Smooth muscle cell (in vitro differentiated cells): ENCODE data around the gene DAGLB. TPM values are rescaled to one million over a fixed set of nuclear protein-coding genes. Genes with fewer than 3 reads are reported as not detected.
A peak's percentile ranks its signal among the peaks of the same experiment; 100 is the strongest.

ENCODE experiments used
- DNase-seq: peaks from one replicate; lab custom pipeline; 2025; ENCODE audit not compliant: unreplicated experiment; lab: John Stamatoyannopoulos, UW
- H2AFZ ChIP-seq: fragments of 200-600 bp; sonication (generic); 2 replicates; pipeline ENCODE4 v1.6.0; 2016; ENCODE audit warnings: antibody characterized with exemption, low read depth, mild to moderate bottlenecking
- H3F3A ChIP-seq: fragments of 200-600 bp; sonication (generic); 2 replicates; pipeline ENCODE4 v1.6.0; 2017; ENCODE audit warnings: antibody characterized with exemption, low read depth
- H3K27ac ChIP-seq: fragments of 200-600 bp; sonication (generic); 2 replicates; pipeline ENCODE4 v1.5.1; 2016; ENCODE audit warnings: low read depth, mild to moderate bottlenecking
- H3K27me3 ChIP-seq: fragments of 200-600 bp; sonication (generic); 2 replicates; pipeline ENCODE4 v1.6.1; 2016; ENCODE audit warnings: low read depth, mild to moderate bottlenecking
- H3K36me3 ChIP-seq: fragments of 200-600 bp; sonication (generic); 2 replicates; pipeline ENCODE4 v1.5.1; 2016; ENCODE audit warnings: low read depth
- H3K4me1 ChIP-seq: fragments of 200-600 bp; sonication (generic); 2 replicates; pipeline ENCODE4 v1.5.1; 2016; ENCODE audit warnings: low read depth
- H3K4me2 ChIP-seq: fragments of 200-600 bp; sonication (generic); 2 replicates; pipeline ENCODE4 v1.6.0; 2016; ENCODE audit warnings: mild to moderate bottlenecking
- H3K4me3 ChIP-seq: fragments of 200-600 bp; sonication (generic); 2 replicates; pipeline ENCODE4 v1.5.1; 2016; ENCODE audit warnings: mild to moderate bottlenecking
- H3K79me2 ChIP-seq: fragments of 200-600 bp; sonication (generic); 2 replicates; pipeline ENCODE4 v1.6.0; 2016; ENCODE audit warnings: low read depth, mild to moderate bottlenecking
- H3K9ac ChIP-seq: fragments of 200-600 bp; sonication (generic); 2 replicates; pipeline ENCODE4 v1.6.0; 2016; ENCODE audit warnings: low read depth
- H3K9me3 ChIP-seq: fragments of 200-600 bp; sonication (generic); replicated peaks from 2 replicates; pipeline ENCODE4 v1.5.1; 2016; ENCODE audit warnings: low read depth
- H4K20me1 ChIP-seq: fragments of 200-600 bp; sonication (generic); 2 replicates; pipeline ENCODE4 v1.6.0; 2016; ENCODE audit warnings: low read depth
- CTCF ChIP-seq: fragments of 200-600 bp; sonication (generic); IDR thresholded peaks from 2 replicates; pipeline ENCODE4 v1.5.1; 2017; ENCODE audit warnings: borderline replicate concordance, mild to moderate bottlenecking, antibody characterized with exemption; ENCODE audit not compliant: insufficient read depth, poor library complexity, severe bottlenecking
- WGBS: methylation state at CpG from one replicate; pipeline ENCODE4 v1.1.7; 2016; ENCODE audit warnings: low lambda C conversion rate; 5-methylcytosine and 5-hydroxymethylcytosine counted together
- polyA plus RNA-seq: library from polyadenylated mRNA; unstranded; fragments of >200 nt; fragmentation: Nextera tagmentation; extraction: Ambion mirVana; gene quantifications from 2 replicates; pipeline ENCODE4 v1.2.1, GENCODE V29; 2016
- total RNA-seq: library from RNA; depleted of rRNA; stranded (reverse); fragments of >200 nt; gene quantifications from 2 replicates; pipeline ENCODE4 v1.2.3, GENCODE V29; 2014

DAGLB gene
- total and polyA plus RNA-seq, 2 experiments from 2014 or later, result 14.1 to 21.3 TPM

DNA sequence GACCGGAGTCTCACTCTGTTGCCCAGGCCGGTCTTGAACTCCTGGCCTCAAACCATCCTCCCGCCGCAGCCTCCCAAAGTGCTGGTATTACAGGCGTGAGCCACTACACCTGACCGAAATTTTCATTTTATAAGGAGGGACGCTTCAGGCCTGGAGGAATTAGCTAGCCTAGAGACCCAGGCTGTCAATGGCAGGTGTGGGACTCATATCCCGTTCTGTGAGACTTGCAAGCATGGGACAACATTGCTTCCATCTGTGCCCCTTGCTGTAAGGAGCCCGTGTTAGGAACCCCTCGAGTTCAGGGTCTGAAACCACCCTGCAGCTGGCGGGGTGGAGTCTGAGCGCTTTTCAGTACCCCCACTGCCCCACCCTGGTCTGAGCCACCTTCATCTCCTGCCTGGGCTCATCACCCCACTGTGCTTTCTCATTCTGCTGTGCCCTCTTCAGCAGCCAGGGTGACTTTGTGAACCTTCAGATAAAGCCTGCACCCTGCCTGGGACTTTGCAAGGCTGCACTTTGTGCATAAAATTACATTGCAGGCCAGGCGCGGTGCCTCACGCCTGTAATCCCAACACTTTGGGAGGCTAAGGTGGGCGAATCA lies 1.3 kb upstream of the DAGLB start:
- Histone ChIP-seq H3K79me2 (peaks cover 25% of the 10 kb centered on the region), H3K36me3 (peaks cover 5% of the 10 kb centered on the region), H2AFZ (no peak overlapping the region), H4K20me1 (peaks cover 4% of the 10 kb centered on the region), H3K4me2 (no peak overlapping the region), H3K27ac (peak overlapping the region; percentile 90), H3F3A (peaks cover 4% of the 10 kb centered on the region), H3K4me3 (no peak overlapping the region), H3K4me1 (peaks cover 6% of the 10 kb centered on the region), H3K9me3 (no peaks in the 10 kb centered on the region), H3K27me3 (no peaks in the 10 kb centered on the region), H3K9ac (no peak overlapping the region)
- TF ChIP-seq CTCF, result no peak
- 97% methylated on average over 16 of the region's 16 CpGs for WGBS
- DNase-seq, result no peak

- no peaks in the 10 kb centered on the region for H3K27me3 ChIP-seq
- 14% methylated on average over 29 of the region's 29 CpGs for WGBS
- peaks cover 4% of the 10 kb centered on the region for H3F3A ChIP-seq
- no peaks in the 10 kb centered on the region for H3K9me3 ChIP-seq
- peak overlapping the region; percentile 86 for H3K4me3 ChIP-seq
- peak overlapping the region; percentile 90 for H3K27ac ChIP-seq
- peak overlapping the region; percentile 95 for H3K4me2 ChIP-seq
- H3K9ac ChIP-seq, result peak overlapping the region; percentile 91
- H2AFZ ChIP-seq, result peak overlapping the region; percentile 69
- H3K4me1 ChIP-seq, result peaks cover 6% of the 10 kb centered on the region
- peaks cover 29% of the 10 kb centered on the region for H3K79me2 ChIP-seq
- TF ChIP-seq CTCF, result no peak
- peaks cover 5% of the 10 kb centered on the region for H3K36me3 ChIP-seq
- peaks cover 4% of the 10 kb centered on the region for H4K20me1 ChIP-seq
- peak; percentile 41 for DNase-seq
These were observed 745 bp downstream of the DAGLB start for GRCh38 chr7:6446838-6447580.

DNA sequence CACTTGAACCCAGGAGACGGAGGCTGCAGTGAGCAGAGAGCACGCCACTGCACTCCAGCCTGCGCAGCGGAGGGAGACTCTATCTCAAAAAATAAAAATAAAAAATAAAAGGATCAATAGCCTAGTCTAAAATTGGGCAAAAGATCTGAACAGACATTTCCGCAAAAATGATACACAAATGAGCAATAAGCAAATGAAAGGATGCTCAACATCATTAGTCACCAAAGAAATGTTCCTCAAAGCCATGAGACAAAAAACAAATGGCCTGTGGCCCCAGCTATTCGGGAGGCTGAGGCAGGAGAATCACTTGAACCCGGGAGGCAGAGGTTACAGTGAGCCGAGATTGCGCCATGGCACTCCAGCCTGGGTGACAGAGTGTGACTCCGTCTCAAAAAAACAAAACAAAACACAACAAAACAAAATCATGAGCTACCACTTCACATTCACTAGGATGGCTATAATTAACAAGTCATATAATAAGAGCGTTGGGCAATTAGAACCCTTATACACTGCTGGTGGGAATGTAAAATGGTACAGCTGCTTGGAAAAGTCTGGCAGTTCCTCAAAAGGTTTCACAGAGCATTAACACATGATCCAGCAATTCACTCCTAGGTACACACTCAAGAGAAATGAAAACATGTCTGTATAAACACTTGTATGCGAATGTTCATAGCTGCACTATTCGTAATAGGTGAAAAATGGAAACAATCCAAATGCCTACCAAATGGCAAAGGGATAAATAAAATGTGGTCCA lies 3.1 kb downstream of the DAGLB start:
- H3K36me3 ChIP-seq, result peaks cover 5% of the 10 kb centered on the region
- peaks cover 6% of the 10 kb centered on the region for H3K4me1 ChIP-seq
- no peak overlapping the region for H3K4me3 ChIP-seq
- H4K20me1 ChIP-seq, result peaks cover 8% of the 10 kb centered on the region
- H3K27me3 ChIP-seq, result no peaks in the 10 kb centered on the region
- peaks cover 4% of the 10 kb centered on the region for H3F3A ChIP-seq
- peaks cover 42% of the 10 kb centered on the region for H3K79me2 ChIP-seq
- H2AFZ ChIP-seq, result no peak overlapping the region
- no peak for TF ChIP-seq CTCF
- 96% methylated on average over 13 of the region's 13 CpGs for WGBS
- H3K9me3 ChIP-seq, result no peaks in the 10 kb centered on the region
- no peak overlapping the region for H3K4me2 ChIP-seq
- peak overlapping the region; percentile 94 for H3K27ac ChIP-seq
- DNase-seq, result no peak
- peak overlapping the region; percentile 54 for H3K9ac ChIP-seq
